ENCODE measurements around the gene CNTRL.

DNA sequence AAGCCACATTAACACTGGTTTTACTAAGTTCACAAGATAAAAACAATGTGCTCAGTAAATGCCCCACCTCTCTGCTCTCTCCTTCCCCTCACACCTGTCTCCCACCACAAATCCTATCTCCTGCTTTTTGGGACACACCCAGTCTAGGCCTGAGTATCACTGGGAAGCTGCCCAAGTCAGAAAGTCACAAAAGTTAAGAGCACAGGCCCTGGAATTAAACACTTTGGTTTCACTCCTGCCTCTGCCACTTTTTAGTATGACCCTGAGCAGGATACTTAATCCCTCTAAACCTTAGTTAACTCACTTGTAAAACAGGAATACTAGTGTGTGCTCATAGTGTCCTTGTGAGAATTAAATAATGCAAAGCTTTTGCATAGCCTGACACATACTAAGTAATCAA is 36.0 kb upstream of the CNTRL start:
- TF ChIP-seq, protein P1, sequence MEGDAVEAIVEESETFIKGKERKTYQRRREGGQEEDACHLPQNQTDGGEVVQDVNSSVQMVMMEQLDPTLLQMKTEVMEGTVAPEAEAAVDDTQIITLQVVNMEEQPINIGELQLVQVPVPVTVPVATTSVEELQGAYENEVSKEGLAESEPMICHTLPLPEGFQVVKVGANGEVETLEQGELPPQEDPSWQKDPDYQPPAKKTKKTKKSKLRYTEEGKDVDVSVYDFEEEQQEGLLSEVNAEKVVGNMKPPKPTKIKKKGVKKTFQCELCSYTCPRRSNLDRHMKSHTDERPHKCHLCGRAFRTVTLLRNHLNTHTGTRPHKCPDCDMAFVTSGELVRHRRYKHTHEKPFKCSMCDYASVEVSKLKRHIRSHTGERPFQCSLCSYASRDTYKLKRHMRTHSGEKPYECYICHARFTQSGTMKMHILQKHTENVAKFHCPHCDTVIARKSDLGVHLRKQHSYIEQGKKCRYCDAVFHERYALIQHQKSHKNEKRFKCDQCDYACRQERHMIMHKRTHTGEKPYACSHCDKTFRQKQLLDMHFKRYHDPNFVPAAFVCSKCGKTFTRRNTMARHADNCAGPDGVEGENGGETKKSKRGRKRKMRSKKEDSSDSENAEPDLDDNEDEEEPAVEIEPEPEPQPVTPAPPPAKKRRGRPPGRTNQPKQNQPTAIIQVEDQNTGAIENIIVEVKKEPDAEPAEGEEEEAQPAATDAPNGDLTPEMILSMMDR (IDR thresholded peaks at IDR 0.05) = no peak
- TF ChIP-seq POLR2A (IDR thresholded peaks at IDR 0.05) (no peak), POLR2AphosphoS5 (IDR thresholded peaks at IDR 0.05) (no peak), EP300 (IDR thresholded peaks at IDR 0.05) (no peak)
